ENCODE data around the gene SSNA1.

Gene SSNA1

DNA sequence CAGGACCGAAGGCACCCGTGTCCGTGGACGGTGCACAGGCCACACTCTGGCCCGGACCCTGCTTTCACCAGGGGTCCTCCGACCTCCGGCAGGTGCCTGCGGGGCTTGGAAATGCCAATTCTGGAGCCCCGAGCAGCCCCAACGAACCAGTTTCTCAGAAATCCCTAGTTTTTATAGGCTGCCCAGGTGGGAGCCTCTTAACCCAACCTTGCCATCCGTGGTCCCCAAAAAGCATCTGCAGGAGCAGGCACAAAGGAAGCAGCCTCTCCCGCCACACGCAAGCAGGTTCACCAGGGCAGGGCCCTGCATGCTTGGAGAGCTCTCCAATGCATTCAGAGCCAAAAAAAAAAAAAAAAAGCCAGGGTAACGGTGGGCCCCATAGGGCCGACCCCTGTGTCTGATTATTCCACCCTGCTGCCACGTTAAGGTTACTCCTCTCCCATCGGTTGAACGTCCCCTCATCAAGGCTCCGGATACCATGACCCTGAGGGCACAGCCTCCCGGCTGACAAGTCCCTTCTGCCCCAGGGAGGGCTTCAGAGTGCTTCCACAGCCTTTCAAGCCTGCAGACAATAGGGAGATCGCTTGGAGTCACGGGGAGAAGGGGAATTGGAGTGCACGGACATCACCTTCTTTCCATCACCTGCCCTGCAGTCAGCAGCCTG lies 12.9 kb downstream of the SSNA1 start:
- DNase-seq (ENCODE audit: low read depth): no peak

DNA sequence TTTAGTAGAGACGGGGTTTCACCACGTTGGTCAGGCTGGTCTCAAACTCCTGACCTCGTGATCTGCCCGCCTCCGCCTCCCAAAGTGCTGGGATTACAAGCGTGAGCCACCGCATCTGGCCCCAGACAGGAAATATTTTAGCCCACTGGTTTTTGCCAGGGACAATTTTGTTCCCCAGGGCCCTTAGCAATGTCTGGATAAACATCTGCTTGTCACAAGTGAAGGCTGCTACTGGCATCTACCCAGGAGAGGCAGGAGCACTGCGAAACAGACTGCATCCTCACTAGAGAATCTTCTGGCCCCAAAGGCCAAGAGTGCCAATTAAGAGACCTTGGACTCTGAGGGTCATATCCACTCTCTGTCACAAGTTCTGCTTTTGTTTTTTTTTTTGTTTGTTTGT lies 14.5 kb downstream of the SSNA1 start:
- DNase-seq (ENCODE audit: low read depth): no peak

DNA sequence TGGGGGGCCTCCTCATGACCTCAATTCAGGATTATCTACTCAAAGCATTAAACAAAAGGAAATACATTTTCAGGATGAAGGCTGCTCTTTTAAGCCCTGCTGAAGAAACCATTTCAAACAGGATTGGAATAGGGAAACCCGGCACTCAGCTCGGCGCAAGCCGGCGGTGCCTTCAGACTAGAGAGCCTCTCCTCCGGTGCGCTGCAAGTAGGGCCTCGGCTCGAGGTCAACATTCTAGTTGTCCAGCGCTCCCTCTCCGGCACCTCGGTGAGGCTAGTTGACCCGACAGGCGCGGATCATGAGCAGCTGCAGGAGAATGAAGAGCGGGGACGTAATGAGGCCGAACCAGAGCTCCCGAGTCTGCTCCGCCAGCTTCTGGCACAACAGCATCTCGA lies 16.3 kb downstream of the SSNA1 start:
- DNase-seq (ENCODE audit: low read depth): no peak

DNA sequence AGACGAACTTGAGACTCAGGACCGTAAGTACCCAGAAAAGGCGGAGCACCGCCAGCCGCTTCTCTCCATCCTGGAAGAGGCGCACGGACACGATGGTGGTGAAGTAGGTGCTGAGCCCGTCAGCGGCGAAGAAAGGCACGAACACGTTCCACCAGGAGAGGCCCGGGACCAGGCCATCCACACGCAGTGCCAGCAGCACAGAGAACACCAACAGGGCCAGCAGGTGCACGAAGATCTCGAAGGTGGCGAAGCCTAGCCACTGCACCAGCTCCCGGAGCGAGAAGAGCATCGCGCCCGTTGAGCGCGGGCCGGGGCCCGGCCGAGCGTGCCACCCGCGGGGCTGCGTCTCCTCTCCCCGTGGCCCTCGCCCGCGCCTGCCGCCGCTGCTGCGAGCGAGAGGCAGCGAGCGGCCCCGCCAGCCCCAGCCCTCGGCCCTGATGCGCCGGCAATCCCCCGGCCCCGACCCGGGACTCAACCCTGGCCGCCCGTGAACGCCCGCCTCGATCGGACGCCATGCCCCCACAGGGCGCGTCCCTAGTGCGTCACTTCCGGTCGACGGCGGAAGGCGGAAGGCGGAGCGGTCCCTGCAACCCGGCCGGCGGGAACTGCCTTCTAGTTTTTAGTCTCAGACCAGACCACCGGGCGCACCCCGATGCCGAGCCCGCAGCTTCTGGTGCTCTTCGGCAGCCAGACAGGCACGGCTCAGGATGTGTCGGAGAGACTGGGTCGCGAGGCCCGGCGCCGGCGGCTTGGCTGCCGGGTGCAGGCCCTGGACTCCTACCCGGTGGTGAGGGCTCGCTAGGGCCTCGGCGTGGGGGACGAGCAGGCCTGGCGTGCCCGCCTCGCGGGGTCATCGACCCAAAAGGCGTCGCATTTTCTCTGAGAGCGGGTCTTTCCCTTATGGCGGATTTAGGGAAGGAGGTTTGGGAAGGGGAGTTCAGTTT lies 16.9 kb downstream of the SSNA1 start, which contains the start of the genes NDOR1 and TMEM203:
Gene NDOR1, plus strand, starts transcription at position 575 of the 944 bp plus-strand sequence. Its CDS starts 78 bp downstream, at position 653.
Gene TMEM203, minus strand, starts transcription at position 523 of the 944 bp plus-strand sequence. Its CDS starts 234 bp downstream, at position 289.
- DNase-seq (ENCODE audit: low read depth): peak; percentile 91

DNA sequence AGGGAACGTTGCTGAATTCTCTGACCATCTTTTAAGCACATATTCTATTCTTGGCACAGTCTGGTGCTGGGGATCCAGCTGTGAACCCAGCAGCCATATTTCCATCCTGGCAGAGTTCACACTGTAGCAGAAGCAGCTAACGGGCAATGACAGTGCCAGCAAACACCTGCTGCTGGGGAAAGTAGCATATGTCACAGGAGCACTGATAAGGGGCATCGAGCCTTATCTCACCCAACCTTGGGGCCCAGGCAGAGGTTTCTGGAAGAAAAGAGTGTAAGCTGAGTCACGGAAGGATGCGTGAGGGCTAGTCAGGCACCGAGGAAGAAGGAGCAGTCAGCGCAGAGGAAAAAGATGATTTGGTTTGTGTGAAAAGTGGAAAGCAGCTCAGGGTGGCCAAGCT lies 18.1 kb downstream of the SSNA1 start:
- no peak for DNase-seq (ENCODE audit: low read depth)

DNA sequence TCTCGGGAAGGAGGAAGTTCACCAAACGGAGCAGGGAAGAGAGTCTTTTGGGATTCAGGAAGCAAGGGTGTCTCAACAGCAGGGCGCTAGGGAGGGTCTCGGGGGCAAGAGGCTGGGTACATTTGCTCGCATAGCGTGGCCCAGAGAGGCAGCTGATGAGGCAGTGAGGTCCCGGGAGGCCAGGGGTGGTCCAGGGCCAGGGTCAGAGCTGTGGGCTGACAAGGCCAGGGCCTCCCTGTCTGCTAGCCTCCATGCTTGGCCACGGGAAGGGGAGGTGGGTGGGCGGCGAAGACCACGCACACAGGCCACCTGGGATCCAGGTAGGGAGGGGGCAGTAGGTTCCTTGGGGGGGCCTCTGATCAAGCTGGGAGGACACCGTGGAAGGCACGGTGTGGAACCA lies 23.1 kb downstream of the SSNA1 start:
- no peak for DNase-seq (ENCODE audit: low read depth)

DNA sequence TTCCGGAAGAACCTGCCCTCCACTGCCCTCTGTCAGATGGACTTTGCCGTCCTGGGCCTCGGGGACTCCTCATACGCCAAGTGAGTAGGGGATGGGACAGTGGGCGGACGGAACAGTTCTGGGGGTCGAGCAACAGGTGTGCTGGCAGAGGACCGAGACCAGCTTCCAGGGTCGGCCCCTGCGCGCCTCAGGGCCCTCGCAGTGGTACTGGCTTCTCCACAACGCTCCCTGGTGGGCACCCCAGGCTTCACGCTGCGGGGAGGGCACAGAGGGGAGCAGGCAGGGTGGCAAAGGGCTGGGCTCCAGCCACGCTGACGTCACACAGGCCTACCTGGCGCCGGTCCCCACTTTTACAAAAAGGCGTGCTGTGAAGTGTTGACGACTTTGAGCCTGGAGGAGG lies 24.0 kb downstream of the SSNA1 start:
- DNase-seq (ENCODE audit: low read depth): no peak

DNA sequence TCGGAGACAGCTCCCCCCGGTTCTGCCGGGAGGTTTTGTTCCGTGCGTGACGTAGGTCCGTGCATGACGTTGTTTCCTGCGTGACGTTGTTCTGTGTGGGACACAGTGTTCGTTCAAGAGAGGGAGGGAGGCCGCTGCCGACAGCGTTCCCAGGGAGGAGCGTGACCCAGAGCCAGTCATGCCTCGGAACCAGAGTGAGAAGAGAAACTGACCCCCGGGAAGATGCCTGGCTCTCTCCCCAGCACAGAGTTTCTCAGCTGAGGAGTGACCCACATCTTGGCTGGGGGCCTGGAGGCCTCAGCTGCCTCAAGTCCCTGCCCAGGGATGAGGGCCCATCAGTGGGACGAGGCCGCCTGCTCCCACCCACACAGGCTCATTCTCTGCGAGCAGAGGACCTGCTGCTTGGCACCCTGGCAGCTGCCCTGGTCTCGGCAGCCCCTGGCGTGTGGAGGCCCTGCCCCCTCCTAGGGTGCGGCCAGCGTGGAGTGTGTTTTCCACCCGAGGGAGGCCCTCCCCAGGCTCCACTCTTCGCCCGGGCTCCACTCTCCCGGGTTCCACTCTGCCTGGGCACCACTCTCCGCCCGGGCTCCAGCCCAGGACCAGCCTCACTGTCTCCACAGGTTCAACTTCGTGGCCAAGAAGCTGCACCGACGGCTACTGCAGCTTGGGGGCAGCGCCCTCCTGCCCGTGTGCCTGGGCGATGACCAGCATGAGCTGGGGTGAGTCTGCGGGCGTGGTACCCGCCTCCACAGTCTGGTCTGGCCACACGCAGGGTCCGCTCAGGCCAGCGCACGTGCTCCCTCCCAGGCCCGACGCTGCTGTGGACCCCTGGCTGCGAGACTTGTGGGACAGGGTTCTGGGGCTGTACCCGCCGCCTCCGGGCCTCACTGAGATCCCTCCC lies 24.9 kb downstream of the SSNA1 start:
- DNase-seq (ENCODE audit: low read depth): no peak

DNA sequence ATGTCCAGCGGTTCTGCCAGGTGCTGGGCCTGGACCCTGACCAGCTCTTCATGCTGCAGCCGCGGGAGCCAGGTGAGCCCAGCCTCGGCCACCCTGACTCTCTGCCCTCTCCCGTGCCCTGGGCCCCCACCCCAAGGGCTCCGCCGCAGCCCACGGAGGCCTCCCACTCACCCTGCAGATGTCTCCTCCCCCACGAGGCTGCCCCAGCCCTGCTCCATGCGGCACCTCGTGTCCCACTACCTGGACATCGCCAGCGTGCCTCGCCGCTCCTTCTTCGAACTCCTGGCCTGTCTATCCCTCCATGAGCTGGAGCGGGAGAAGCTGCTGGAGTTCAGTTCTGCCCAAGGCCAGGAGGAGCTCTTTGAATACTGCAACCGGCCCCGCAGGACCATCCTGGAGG lies 26.1 kb downstream of the SSNA1 start:
- DNase-seq (ENCODE audit: low read depth): no peak

DNA sequence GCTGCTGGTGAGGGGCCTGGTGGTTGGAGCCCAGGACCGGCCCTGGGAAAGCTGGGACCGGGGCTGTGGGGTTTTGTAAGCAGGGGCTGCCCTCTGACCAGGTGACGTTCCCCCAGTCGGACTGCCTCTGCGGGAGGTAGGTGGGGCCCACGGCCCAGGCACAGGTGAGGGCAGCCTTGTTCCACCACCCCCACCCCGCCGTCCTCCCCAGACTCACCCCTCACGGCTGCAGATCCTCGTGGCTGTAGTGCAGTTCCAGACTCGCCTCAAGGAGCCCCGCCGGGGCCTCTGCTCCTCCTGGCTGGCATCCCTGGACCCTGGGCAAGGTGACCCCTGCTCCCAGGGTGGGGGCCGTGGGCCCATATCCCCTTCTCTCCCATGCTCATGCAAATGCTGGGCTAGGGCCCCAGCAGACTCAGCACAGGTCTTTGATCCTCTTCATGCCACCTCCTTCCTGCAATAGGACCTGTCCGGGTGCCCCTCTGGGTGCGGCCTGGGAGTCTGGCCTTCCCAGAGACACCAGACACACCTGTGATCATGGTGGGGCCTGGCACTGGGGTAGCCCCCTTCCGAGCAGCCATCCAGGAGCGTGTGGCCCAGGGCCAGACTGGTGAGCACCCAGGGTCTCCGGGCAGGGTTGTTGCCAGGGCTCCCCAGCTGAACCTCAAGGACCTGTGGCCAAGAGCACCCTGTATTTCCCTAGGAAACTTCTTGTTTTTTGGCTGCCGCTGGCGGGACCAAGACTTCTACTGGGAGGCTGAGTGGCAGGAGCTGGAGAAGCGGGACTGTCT lies 26.9 kb downstream of the SSNA1 start:
- no peak for DNase-seq (ENCODE audit: low read depth)

DNA sequence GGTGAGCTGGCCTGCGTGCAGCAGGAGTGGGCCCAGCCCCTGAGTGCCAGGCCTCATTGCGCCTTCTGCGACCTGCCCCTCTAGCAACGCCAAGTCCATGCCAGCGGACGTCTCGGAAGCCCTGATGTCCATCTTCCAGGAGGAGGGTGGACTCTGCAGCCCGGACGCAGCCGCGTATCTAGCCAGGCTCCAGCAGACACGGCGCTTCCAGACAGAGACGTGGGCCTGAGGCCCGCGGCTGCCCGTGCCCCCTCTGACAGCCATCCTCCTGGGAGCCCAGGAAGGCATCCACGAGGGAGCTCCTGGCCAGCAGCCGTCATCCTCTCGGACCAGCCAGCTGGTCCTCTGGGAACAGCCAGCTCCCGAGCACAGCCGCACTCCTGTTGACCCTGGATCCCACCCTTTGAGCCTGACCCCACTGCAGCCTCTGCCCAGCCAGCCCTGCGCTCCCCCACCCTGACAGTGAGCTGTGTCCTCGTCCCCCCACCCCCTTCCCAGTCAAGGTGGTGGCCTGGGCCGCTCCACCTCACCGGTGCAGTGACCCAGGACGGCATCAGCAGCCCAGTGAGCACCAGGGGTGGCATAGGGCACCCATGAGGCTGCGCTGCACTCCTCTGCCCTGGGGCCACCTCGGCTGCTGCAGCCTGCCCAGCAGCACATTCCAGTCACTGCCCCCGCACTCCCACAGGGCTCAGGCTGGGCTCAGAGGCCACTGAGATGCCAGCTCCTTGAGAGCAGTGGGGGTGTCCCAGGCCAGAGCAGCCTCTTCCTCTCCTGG lies 27.9 kb downstream of the SSNA1 start:
- no peak for DNase-seq (ENCODE audit: low read depth)

DNA sequence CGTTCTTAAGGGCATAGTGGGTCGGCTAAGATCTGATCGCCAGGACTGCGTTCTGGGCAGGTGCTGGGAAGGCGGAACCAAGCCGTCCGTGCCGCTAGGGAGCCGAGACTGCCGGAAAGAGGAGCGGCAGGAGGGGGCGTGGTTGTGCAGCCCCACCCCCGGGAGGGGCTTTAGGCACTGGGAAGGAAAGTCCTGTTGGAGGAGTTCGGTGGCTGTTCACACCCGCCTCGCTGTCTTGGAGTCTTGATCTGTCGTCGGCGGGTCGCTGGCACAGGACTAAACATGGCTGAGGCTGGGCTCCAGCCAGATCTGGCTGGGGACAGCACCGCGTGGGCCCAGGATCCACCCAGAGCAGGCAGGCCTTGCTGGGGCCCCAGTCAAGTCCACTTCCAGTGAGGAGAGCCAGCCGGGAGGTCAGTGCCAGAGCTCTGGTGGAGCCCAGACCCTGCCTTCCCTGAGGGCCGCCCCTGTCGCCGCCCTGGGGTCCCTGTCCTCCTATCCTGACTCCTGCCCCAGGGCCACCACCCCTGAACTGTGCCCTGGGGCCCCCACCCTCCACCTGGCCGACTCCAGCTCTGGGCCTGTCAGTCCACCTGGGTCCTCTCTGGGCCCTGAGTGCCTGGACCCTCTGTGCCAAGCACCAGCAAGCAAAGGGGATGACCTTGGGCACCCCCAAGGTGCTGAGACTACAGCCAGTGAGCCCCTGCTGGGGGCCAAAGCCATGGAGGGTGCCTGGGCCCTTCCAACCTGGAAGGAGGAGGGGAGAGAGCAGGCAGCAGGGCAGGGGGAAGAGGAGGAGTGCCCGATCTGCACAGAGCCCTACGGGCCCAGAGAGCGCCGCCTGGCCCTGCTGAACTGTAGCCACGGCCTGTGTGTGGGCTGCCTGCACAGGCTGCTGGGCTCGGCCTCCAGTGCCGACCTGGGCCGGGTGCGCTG lies 29.1 kb downstream of the SSNA1 start:
- no peak for DNase-seq (ENCODE audit: low read depth)

DNA sequence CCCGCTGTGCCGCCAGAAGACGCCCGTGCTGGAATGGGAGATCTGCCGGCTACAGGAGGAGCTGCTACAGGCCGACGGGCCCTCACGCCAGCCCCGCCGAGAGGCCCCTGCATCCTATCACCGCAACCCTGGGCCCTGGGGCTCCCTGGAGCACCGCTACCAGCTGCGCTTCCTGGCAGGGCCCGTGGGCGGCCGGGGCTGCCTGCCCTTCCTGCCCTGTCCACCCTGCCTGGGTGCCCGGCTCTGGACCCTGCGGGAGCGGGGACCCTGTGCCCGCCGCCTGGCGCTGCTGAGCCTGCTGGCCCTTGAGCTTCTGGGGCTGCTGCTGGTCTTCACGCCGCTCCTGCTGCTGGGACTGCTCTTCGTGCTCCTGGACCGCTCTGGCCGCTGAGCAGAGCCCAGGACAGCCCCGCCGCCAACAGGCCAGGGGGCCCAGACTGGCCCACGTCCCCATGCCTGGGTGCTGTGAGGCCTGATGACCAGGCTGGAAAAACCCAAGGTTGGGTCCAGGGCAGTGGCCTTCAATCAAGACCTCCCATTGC lies 29.8 kb downstream of the SSNA1 start:
- DNase-seq (ENCODE audit: low read depth): no peak

DNA sequence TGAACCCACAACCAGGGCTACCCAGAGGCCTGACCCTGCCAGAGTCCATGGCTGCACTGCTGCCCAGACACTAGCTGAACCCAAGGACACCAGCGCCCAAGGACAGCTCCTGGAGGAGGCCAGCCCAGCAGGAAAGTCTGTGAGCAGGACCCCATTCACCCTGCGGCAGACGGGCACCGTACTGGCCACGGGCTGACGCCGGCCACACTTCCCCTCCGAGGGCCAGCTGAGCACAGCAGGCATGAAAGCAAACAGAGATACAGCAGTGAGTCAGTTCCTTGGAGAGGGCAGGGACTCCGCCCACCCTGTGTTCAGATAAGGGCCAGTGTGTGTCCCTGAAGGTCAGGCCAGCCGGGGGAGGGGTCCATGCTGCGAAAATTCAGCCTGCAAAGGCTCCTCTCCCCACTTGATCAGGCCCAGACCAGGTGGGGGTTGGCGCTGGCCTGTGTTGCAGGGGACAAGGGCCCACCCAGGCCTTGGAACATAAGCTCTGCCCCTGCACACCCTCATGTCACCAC lies 30.3 kb downstream of the SSNA1 start:
- no peak for DNase-seq (ENCODE audit: low read depth)

DNA sequence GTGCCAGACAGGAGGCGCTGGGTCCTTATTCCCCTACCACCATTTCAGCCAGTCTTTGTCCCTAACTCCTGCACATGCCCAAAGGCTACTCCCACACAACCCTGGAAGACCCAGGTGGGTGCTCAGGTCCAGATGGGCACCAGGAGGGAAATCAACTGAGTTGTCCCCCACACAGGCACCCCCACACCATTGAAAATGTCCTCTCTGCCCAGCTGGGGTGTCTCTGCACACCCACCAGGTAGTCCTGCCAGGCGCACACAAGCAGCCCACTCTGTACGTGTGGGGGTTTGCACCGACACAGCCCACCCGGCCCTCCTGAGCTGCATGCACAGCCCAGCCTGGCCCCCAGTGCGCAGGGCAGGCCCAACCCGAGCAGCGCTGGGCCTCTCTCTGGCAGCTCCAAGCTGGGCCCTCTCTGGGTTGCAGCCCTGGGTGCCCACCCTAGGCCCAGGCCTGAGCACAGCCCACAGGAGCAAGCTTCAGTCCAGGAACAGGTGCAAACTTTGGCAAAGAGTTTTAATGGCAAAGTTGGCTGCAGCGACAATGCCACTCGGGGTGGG lies 31.4 kb downstream of the SSNA1 start:
- no peak for DNase-seq (ENCODE audit: low read depth)

DNA sequence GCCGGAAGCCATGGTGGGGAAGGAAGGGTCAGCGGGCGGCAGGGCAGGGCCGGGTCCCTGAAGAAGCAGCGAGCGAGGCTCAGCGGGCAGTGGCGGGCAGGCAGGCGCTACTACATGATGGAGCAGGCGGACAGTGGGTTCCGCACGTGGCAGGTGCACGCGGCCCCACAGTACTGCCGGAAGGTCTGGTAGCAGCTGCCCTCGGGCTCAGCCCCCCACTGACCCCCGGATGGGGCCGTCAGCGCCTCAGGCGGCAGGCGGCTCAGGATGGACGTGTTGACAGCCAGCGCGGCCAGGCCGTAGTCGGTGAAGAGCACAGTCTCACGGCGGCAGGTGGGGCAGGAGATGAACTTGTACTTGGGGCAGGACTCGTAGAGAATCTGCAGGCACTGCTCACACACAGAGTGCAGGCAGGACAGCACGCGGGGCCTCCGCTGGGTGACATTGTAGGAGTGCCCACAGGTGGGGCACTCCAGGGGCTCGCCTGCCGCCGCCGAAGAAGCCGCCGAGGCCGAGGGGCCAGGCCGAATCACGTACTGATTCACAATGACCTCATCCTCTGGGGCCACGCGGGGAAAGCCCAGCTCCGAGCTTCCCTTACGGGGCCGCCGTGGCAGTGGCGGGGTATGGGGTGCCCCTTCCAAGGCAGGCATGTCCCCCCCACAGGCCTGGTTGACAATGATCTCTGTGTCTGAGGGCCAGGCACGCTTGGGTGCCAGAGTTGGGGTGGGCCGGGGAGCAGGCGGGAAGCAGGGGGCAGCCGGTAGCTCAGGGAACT lies 32.0 kb downstream of the SSNA1 start:
- no peak for DNase-seq (ENCODE audit: low read depth)

DNA sequence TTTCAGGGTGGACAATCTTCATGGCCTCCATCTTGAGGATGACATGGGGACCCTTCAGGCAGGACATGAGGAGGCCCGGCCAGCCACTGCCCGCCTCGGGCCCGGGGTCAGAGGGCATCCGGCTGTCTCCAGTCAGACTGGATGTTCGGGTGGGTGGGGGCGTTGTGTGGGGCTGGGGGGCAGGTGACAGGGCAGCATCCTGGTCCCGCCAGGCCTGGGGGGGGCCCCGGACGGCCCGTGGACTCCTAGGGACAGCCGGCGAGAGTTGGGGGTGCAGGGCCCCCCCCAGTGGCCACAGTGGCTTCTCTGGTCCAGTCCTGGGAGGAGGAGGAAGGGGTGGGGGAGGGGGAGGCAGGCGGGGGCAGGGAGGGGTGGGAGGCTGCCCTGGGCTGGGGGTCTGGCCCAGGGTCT lies 32.6 kb downstream of the SSNA1 start:
- no peak for DNase-seq (ENCODE audit: low read depth)

Data from stimulated activated CD8-positive, alpha-beta memory T cell treated with anti-CD3 and anti-CD28 coated beads, Interleukin-12 subunit alpha, Interleukin-12 subunit beta, amount 100 ng/mL, for 1 hour (primary cell).